Heart left ventricle (tissue), 16 donors: ENCODE data around the gene COPS6. TPM values are rescaled to one million over a fixed set of nuclear protein-coding genes. Genes with fewer than 3 reads are reported as not detected.

Experiments used
- ATAC-seq, 4 donors: fragments of 200-7000 bp; cut with Tn5 transposase; one replicate each; pipeline ENCODE4 v1.9.1; 2020 to 2022; ENCODE audit warnings: moderate library complexity in 4 of 4, mild to moderate bottlenecking in 3 of 4, moderate number of reproducible peaks in 1 of 4
- DNase-seq, 5 donors: peaks; one replicate each; pipeline ENCODE4 v3.0.0-alpha.2; 2020
- H3K27ac ChIP-seq, 12 donors: fragments of 200-600 bp; sonication (generic) in 4 of 12; one replicate each; pipeline versions ENCODE4 v1.5.0 to v1.8.0; 2016 to 2022; ENCODE audit warnings: mild to moderate bottlenecking in 2 of 12
- H3K27me3 ChIP-seq, 9 donors: fragments of 200-600 bp; sonication (generic) in 2 of 9; one replicate each; pipeline versions ENCODE4 v1.5.1 to v1.8.0; 2016 to 2022; ENCODE audit warnings: mild to moderate bottlenecking in 3 of 9
- H3K36me3 ChIP-seq, 9 donors: fragments of 200-600 bp; sonication (generic) in 2 of 9; one replicate each; pipeline versions ENCODE4 v1.5.0 to v1.8.0; 2018 to 2022; ENCODE audit warnings: mild to moderate bottlenecking in 2 of 9
- H3K4me1 ChIP-seq, 12 donors: fragments of 200-600 bp; sonication (generic) in 4 of 12; one replicate each; pipeline versions ENCODE4 v1.5.0 to v1.8.0; 2016 to 2022; ENCODE audit warnings: mild to moderate bottlenecking in 3 of 12
- H3K4me3 ChIP-seq, 12 donors: fragments of 200-600 bp; sonication (generic) in 4 of 12; one replicate each; pipeline versions ENCODE4 v1.5.0 to v1.8.0; 2017 to 2022; ENCODE audit warnings: mild to moderate bottlenecking in 9 of 12, moderate library complexity in 4 of 12
- H3K9me3 ChIP-seq, 12 donors: fragments of 200-600 bp; sonication (generic) in 4 of 12; one replicate each; pipeline versions ENCODE4 v1.5.0 to v1.8.0; 2016 to 2022; ENCODE audit warnings: mild to moderate bottlenecking in 1 of 12
- POLR2A ChIP-seq, 2 donors: fragments of 450-650 bp; IDR thresholded peaks; one replicate each; pipeline ENCODE4 v1.6.1; 2017; ENCODE audit warnings: antibody characterized with exemption in 2 of 2, mild to moderate bottlenecking in 2 of 2, moderate library complexity in 2 of 2
- WGBS, 4 donors: extraction: QIAGEN DNeasy Blood & Tissue Kit in 2 of 4; methylation state at CpG; one replicate each; pipeline versions ENCODE4 v1.1.5 to v1.1.7; 2013 to 2018; 5-methylcytosine and 5-hydroxymethylcytosine counted together
- intact Hi-C, 10 donors: fragments of 100-400 bp; cut with DNase I; formaldehyde crosslinking; loops; one replicate each; pipeline versions ENCODE4 v1.11.1 to v1.14.2; 2022
- polyA plus RNA-seq, 2 donors: library from polyadenylated mRNA; stranded (reverse); fragments of 200-250 nt; gene quantifications; one replicate each; pipeline ENCODE4 v1.2.3, GENCODE V29; 2013
- total RNA-seq, 9 donors: library from RNA; depleted of rRNA in 2 of 9; stranded (reverse); fragments of >200 nt in 2 of 9; fragmentation: NEBNext Ultra II Directional in 3 of 9; extraction: Animal tissue kit (Norgen Biotek cat#: 25700) in 3 of 9; gene quantifications; one replicate each; pipeline versions ENCODE4 v1.1.0 to v1.2.4, GENCODE V29; 2016 to 2023
- TF ChIP-seq, protein P1 (sequence below), 12 donors: fragments of 200-600 bp; sonication (generic) in 4 of 12; IDR thresholded peaks; one replicate each; pipeline versions ENCODE4 v1.5.0 to v1.8.0; 2018 to 2022; ENCODE audit warnings: antibody characterized with exemption in 12 of 12, mild to moderate bottlenecking in 5 of 12
- donor health status: ischemic (EF 13 %, LVEDD 7.1; RV severe dilation, severe dysfunction).
- donor health status: healthy with polysubstance abuse.
- donor health status: DM: no; HTN: yes; CAD: no.
- donor health status: DM: no; HTN: no; CAD: no.
- donor health status: ischemic (EF 25% LVEDD 6.9; RV normal size, moderate dysfunction).
- donor health status: ischemic (EF 25% LVEDD 5.7; RV mildly dilated, moderate dysfunction).
- donor health status: healthy.
- donor health status: DM: yes; HTN: yes; CAD: no.
- donor health status: ischemic (EF 35%, LVEDD 5.7; RV mildly dilated, moderate dysfunction).
- donor health status: nonischemic (EF 11% LVEDD 7.7; RV severe dilation, severe dysfunction).
- donor health status: DM: yes; HTN: yes; CAD: no.
- donor health status: PGD.
- donor health status: ischemic (EF 29% LVEDD 5.4; RV normal size, mild dysfunction).
- donor health status: nonischemic (EF 23%, LVEDD 6.1; RV moderate dilation, normal function).

COPS6 gene
- total and polyA plus RNA-seq, 11 donors = 53.3 to 130 (median 109) TPM

- ATAC-seq (no peak), DNase-seq (no peak)
- intact Hi-C loops = loop anchor here in 4 of 10 donors (5.0 to 10.0 kb wide), 2 partner anchors 40 to 172 kb away; partner anchors contain the start of genes TRIM4 (in 3 of the 4) and MBLAC1 (in 1 of the 4)
- H3K9me3 ChIP-seq = no peaks in the 10 kb centered on the region
- peaks cover 0 to 40% (median 20%) of the 10 kb centered on the region in 12 donors for H3K4me1 ChIP-seq
- H3K27ac ChIP-seq = peak overlapping the region in 2 of 12 donors; percentile 67 to 85
- WGBS, 4 donors = 73 to 79% (median 75%) methylated on average over 10 of the region's 10 CpGs
- H3K4me3 ChIP-seq = no peak overlapping the region
- TF ChIP-seq, protein P1, sequence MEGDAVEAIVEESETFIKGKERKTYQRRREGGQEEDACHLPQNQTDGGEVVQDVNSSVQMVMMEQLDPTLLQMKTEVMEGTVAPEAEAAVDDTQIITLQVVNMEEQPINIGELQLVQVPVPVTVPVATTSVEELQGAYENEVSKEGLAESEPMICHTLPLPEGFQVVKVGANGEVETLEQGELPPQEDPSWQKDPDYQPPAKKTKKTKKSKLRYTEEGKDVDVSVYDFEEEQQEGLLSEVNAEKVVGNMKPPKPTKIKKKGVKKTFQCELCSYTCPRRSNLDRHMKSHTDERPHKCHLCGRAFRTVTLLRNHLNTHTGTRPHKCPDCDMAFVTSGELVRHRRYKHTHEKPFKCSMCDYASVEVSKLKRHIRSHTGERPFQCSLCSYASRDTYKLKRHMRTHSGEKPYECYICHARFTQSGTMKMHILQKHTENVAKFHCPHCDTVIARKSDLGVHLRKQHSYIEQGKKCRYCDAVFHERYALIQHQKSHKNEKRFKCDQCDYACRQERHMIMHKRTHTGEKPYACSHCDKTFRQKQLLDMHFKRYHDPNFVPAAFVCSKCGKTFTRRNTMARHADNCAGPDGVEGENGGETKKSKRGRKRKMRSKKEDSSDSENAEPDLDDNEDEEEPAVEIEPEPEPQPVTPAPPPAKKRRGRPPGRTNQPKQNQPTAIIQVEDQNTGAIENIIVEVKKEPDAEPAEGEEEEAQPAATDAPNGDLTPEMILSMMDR (IDR thresholded peaks at IDR 0.05) = no peak
- TF ChIP-seq POLR2A (IDR thresholded peaks at IDR 0.05) = no peak
- peaks cover 0 to 22% (median 20%) of the 10 kb centered on the region in 9 donors for H3K36me3 ChIP-seq
- H3K27me3 ChIP-seq = no peaks in the 10 kb centered on the region
These were observed 1.6 kb upstream of the COPS6 start for GRCh38 chr7:100087055-100087750.

DNA sequence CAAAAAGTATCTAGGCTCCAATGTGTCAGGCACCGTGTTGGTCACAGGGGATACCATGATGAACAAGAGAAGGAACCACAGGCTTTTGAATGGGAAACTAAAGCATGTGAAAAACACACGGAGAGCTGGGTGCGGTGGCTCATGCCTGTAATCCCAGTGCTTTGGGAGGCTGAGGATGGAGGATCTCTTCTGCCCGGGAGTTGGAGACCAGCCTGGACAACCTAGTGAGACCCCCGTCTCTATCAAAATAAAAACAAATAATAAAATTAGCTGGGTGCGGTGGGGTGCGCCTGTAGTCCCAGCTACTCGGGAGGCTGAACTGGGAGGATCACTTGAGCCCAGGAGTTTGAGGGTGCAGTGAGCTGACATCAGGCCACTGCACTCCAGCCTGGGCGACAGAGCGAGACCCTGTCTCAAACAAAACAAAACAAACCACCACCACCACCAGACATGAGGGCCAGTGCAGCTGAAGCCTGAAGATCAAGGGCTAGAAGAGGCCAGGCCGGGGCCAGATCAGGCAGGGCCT, 611 bp upstream of the COPS6 start:
- peak in 1 of 4 donors; percentile 8 for ATAC-seq
- DNase-seq = no peak
- peaks cover 0 to 32% (median 29%) of the 10 kb centered on the region in 9 donors for H3K36me3 ChIP-seq
- H3K4me3 ChIP-seq = peak overlapping the region; percentile 62 to 96 (median 87)
- H3K27me3 ChIP-seq = no peaks in the 10 kb centered on the region
- peaks cover 0 to 31% (median 15%) of the 10 kb centered on the region in 12 donors for H3K4me1 ChIP-seq
- no peaks in the 10 kb centered on the region for H3K9me3 ChIP-seq
- H3K27ac ChIP-seq = peak overlapping the region; percentile 70 to 97 (median 93)
- WGBS, 4 donors = 80 to 88% (median 82%) methylated on average over 11 of the region's 11 CpGs
- intact Hi-C loops = loop anchor here in 4 of 10 donors (5.0 to 10.0 kb wide), 2 partner anchors 39 to 173 kb away; partner anchors contain the start of genes TRIM4 (in 3 of the 4) and MBLAC1 (in 1 of the 4)
- TF ChIP-seq, protein P1 (IDR thresholded peaks at IDR 0.05) = no peak
- no peak for TF ChIP-seq POLR2A (IDR thresholded peaks at IDR 0.05)

- no peaks in the 10 kb centered on the region for H3K9me3 ChIP-seq
- intact Hi-C loops = loop anchor here in 5 of 10 donors (5.0 to 10.0 kb wide), 2 partner anchors 38 to 175 kb away; partner anchors contain the start of genes TRIM4 (in 3 of the 5) and MBLAC1 (in 2 of the 5)
- H3K27me3 ChIP-seq = no peaks in the 10 kb centered on the region
- peak overlapping the region; percentile 62 to 96 (median 87) for H3K4me3 ChIP-seq
- peaks cover 0 to 31% (median 16%) of the 10 kb centered on the region in 12 donors for H3K4me1 ChIP-seq
- peak overlapping the region in 10 of 12 donors; percentile 85 to 97 (median 93) for H3K27ac ChIP-seq
- ATAC-seq (no peak), DNase-seq (no peak)
- peaks cover 0 to 46% (median 44%) of the 10 kb centered on the region in 9 donors for H3K36me3 ChIP-seq
- 37 to 42% (median 40%) methylated on average over 7 of the region's 7 CpGs for WGBS, 4 donors
- TF ChIP-seq, protein P1 (IDR thresholded peaks at IDR 0.05) = no peak
- no peak for TF ChIP-seq POLR2A (IDR thresholded peaks at IDR 0.05)
These were observed 858 bp downstream of the COPS6 start for GRCh38 chr7:100089458-100090196.
